Neural progenitor cell (in vitro differentiated cells): ENCODE measurements around the gene THUMPD3.

Source experiments
- CTCF ChIP-seq: fragments of 200-600 bp; sonication (generic); IDR thresholded peaks from 2 replicates; pipeline ENCODE4 v1.5.1; 2017; ENCODE audit warnings: antibody characterized with exemption, mild to moderate bottlenecking
- EZH2 ChIP-seq: fragments of 200-600 bp; sonication (generic); IDR thresholded peaks from 2 replicates; pipeline ENCODE4 v1.6.1; 2017; ENCODE audit warnings: antibody characterized with exemption, mild to moderate bottlenecking, moderate library complexity

- TF ChIP-seq CTCF (no peak), EZH2 (no peak)
These were observed 33.9 kb downstream of the THUMPD3 start for GRCh38 chr3:9396632-9397331.
